ENCODE measurements around the gene ABCA4. TPM values are rescaled to one million over a fixed set of nuclear protein-coding genes. Genes with fewer than 3 reads are reported as not detected.

The ABCA4 gene
- total and polyA plus RNA-seq, 2 of the 8 experiments (the other 6 are each of a cell fraction or from before 2014, with no cell fraction given): 0.06 TPM; not detected in 1

DNA sequence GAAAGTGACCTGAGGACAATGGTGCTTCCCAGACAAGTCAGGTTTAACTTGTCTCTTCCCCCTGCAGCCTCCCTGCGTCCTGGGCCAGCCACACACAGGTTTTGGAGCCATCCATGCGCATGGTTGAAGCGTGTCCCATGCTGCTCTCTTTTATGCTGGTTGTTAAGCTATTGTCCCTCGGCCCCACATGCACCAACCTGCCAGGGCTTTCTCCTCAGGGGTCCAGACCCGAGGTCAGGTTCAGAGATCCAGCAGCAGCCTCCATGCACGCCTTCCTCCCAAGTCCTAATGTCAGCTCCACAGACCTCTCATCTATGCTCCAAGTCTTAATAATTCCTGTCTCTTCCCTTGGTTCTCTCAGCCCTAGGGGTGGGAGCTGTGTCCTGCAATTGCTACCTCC, 1.6 kb downstream of the ABCA4 start:
- WGBS, 2 experiments (ENCODE audit: extremely low coverage in 1 of 2, insufficient coverage in 1 of 2, insufficient read length in 1 of 2, insufficient replicate concordance in 2 of 2, low coverage in 1 of 2, low lambda C conversion rate in 2 of 2, missing lambda C conversion rate in 1 of 2): 71% methylated on average over 6 of the region's 6 CpGs; no CpG with 5 or more reads in 1 of the 2 experiments
- H2BK12ac ChIP-seq (ENCODE audit: low read depth, low read length): peak overlapping the region; percentile 69; the same call in 1 of the 2 replicates
- FAIRE-seq (no peak), DNase-seq (ENCODE audit: low read depth in 1 of 2, low spot score in 2 of 2) (no peak)
- H4K20me1 ChIP-seq (replicated peaks in 1 of 2; ENCODE audit: control insufficient read depth in 1 of 2, insufficient read depth in 2 of 2, low read length in 2 of 2): no peaks in the 10 kb centered on the region
- no peak overlapping the region for H4K91ac ChIP-seq (replicated peaks; ENCODE audit: insufficient read length, low read length)
- ChIA-PET CTCF (ENCODE audit: partially characterized antibody) (interaction anchor here (0.5 to 1.7 kb wide), 13 partner anchors 12 to 217 kb away, joined by 3 to 7 read pairs (median 4); no protein-coding TSS in a partner anchor), POLR2A (ENCODE audit: partially characterized antibody) (interaction anchor here (0.8 kb wide), 1 partner anchor 118 kb away, joined by 3 read pairs; the partner anchor contains the start of gene ARHGAP29)
- H3K9ac ChIP-seq (replicated peaks in 1 of 4; ENCODE audit: extremely low read depth in 1 of 4, low read depth in 3 of 4, low read length in 3 of 4): no peak overlapping the region
- H2BK5ac ChIP-seq (ENCODE audit: low read depth, low read length): peak overlapping the region; percentile 12; the same call in 1 of the 2 replicates
- H3K23ac ChIP-seq (ENCODE audit: insufficient read length): no peak overlapping the region
- no peak overlapping the region for H3K27ac ChIP-seq (ENCODE audit: low read depth, low read length)
- no peak overlapping the region for H3K18ac ChIP-seq (ENCODE audit: extremely low read depth, low read length)
- H3K79me2 ChIP-seq (ENCODE audit: control insufficient read depth in 1 of 2, insufficient read depth in 2 of 2, low read length in 2 of 2): no peaks in the 10 kb centered on the region
- no peak overlapping the region for H4K8ac ChIP-seq (ENCODE audit: extremely low read depth, insufficient read depth, low read length)
- H3K4me2 ChIP-seq (ENCODE audit: insufficient read depth in 1 of 2, low read depth in 2 of 2, low read length in 2 of 2): no peak overlapping the region
- peaks cover 10 to 27% (median 17%) of the 10 kb centered on the region in 4 experiments for H3K27me3 ChIP-seq (replicated peaks in 1 of 4; ENCODE audit: control insufficient read depth in 3 of 4, extremely low read depth in 1 of 4, insufficient read depth in 3 of 4, low read length in 3 of 4)
- no peaks in the 10 kb centered on the region for H3K79me1 ChIP-seq (ENCODE audit: low read depth, low read length)
- H3K9me3 ChIP-seq (ENCODE audit: insufficient read depth in 2 of 2, low read depth in 1 of 2, low read length in 1 of 2): no peaks in the 10 kb centered on the region
- H3K4me3 ChIP-seq (ENCODE audit: extremely low read depth in 1 of 4, insufficient read depth in 2 of 4, low read depth in 3 of 4, low read length in 4 of 4): no peak overlapping the region
- no peak overlapping the region for H4K5ac ChIP-seq (ENCODE audit: insufficient read length, low read depth, low read length)
- no peak overlapping the region for H3K56ac ChIP-seq (replicated peaks; ENCODE audit: insufficient read length, low read depth, low read length)
- no peak overlapping the region for H3K4ac ChIP-seq (replicated peaks; ENCODE audit: insufficient read length, low read depth, low read length)
- no peak overlapping the region for H2BK15ac ChIP-seq (ENCODE audit: low read length)
- no peak overlapping the region for H2BK20ac ChIP-seq (ENCODE audit: low read length)
- H3K14ac ChIP-seq (ENCODE audit: insufficient read length): no peak overlapping the region
- no peaks in the 10 kb centered on the region for H3K23me2 ChIP-seq (ENCODE audit: low read depth, low read length)
- peak overlapping the region; percentile 65; the same call in 1 of the 2 replicates for H2AK5ac ChIP-seq (ENCODE audit: low read depth, low read length)
- TF ChIP-seq BRCA1 (IDR thresholded peaks at IDR 0.05; ENCODE audit: low read depth, low read length) (no peak), HDAC6 (IDR thresholded peaks at IDR 0.05; ENCODE audit: low read depth, low read length) (no peak)
- no peaks in the 10 kb centered on the region for H3K36me3 ChIP-seq (ENCODE audit: control insufficient read depth in 2 of 4, insufficient read depth in 4 of 4, low read length in 3 of 4)
- H3K4me1 ChIP-seq (replicated peaks in 1 of 4; ENCODE audit: control insufficient read depth in 3 of 4, insufficient read depth in 4 of 4, low read length in 3 of 4): peaks cover 0 to 18% (median 10%) of the 10 kb centered on the region in 4 experiments; a peak in 5 of 7 replicates
- H2AFZ ChIP-seq (ENCODE audit: low read length): no peak overlapping the region
- H2BK120ac ChIP-seq (replicated peaks; ENCODE audit: low read depth, low read length): no peak overlapping the region
